IPS-15b (cell line): ENCODE measurements around the gene SYNE3.

Experiments used
- H3K27me3 ChIP-seq: one replicate; pipeline ENCODE4 v1.6.1; 2013; ENCODE audit warnings: low read length; ENCODE audit not compliant: control insufficient read depth, insufficient read depth
- H3K36me3 ChIP-seq: one replicate; pipeline ENCODE4 v1.6.1; 2013; ENCODE audit warnings: low read length; ENCODE audit not compliant: control insufficient read depth, insufficient read depth
- H3K4me1 ChIP-seq: one replicate; pipeline ENCODE4 v1.6.1; 2013; ENCODE audit warnings: mild to moderate bottlenecking, low read length; ENCODE audit not compliant: control insufficient read depth, insufficient read depth
- H3K4me3 ChIP-seq: one replicate; pipeline ENCODE4 v1.5.1; 2013; ENCODE audit warnings: low read depth, low read length
- H3K9ac ChIP-seq: one replicate; pipeline ENCODE4 v1.6.1; 2013; ENCODE audit warnings: low read depth, mild to moderate bottlenecking, low read length
- H3K9me3 ChIP-seq: one replicate; pipeline ENCODE4 v1.6.1; 2013; ENCODE audit warnings: mild to moderate bottlenecking, low read length; ENCODE audit not compliant: control insufficient read depth, insufficient read depth

The SYNE3 gene

DNA sequence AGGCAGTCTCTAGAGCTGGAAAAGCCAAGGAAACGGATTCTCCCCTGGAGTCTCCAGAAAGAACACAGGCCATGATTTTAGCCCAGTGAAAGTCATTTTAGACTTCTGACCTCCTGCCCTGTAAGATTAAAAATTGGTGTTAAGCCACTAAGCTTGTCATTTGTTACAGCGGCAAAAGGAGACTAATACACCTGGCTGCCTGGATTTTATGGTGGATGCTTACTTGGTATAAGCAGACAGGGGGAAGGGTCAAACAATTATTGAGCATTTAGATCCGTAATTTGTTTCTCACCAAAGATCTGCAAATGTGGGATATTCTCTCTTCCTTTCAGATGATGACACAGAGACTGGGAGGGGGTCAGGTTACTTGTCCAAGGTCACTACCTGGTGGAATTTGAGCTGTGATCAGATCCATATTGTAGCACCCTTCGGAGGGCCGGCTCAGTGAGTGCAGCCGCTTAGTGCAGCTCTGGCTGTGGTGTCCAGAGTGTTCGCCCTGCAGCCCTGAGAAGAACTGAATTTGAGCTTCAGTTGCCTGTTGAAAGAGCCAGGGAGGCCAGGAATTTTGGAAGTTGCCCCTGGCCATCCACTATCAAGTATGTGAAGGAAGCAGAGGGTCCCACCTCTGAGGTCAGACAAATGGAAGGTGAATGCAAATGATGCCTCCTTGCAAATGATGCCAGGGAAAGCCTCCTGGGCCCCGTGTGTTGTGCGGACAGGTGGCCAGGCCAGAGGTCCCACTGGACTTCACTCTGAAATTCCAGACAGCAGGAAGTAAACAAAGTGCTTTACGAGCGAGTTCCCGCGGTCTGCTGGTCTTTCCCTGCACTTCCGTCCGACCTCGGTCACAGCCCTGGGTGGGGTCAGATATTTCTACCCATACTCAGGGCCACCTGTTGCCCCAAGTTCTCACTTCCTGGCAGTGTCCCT is 33.5 kb upstream of the SYNE3 start:
- no peaks in the 10 kb centered on the region for H3K4me1 ChIP-seq
- no peak overlapping the region for H3K4me3 ChIP-seq
- H3K27me3 ChIP-seq, result peaks cover 8% of the 10 kb centered on the region
- no peaks in the 10 kb centered on the region for H3K36me3 ChIP-seq
- H3K9me3 ChIP-seq, result no peaks in the 10 kb centered on the region
- H3K9ac ChIP-seq, result no peak overlapping the region

DNA sequence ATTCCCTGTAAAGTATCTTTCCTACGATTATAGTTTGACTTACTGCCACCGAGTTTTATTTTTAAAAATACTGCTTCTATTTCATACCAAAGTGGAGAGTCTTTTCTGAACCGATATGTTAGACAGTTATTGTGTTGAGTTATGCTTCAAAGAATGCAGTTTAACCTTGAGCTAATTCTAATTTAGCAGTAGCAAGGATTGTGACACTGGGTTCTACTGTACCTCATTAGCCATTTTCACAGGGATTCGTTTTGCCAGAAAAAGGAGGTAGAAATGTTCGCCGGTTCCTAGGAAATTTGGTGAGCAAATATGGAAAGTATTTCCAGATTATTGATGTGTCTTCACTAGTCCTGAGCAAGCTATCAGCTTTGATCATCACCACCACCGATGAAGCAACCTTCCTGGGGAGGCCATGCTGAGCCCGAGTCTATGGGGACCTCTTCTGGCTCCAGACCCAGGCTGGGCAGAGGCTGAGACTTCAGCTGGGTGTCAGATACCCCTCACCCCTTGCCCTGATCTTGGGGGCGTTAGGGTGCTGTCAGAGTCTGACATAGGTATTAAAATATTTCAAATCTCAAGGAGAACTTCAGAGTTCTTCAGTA is 32.0 kb upstream of the SYNE3 start:
- H3K4me3 ChIP-seq, result no peak overlapping the region

DNA sequence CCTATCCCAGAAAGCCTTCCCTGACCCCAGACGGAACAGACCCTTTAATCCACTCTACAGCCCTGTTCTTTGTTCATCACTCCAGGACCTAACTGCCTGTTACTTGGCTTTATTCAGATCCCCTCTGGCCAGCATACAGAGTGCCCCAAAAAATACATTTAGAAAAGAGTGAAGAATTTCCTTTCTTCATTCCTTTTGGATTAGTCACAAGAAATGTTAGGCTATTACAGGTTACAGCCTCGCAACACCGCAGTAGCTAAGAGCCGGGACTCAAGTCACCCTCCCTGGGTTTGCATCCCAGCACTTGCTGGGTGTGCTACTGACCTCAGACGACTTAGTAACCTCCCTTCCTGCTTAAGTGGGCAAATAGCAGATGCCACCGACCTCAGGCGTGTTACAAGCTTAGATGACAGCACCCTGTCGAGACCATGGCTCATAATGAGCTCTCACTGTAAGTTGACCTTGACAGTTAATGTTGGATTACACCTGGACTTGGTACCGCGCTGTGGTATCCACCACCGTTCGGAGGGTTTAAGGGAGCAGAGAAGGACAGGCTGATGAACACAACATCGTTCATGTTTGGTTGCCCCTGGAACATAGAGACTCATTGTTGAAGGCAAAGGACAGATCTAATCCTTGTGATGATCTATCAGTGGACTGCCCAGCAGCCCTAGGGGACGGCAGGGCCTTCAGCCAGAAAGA is 31.3 kb upstream of the SYNE3 start:
- H3K9me3 ChIP-seq, result no peaks in the 10 kb centered on the region
- no peaks in the 10 kb centered on the region for H3K27me3 ChIP-seq
- H3K4me1 ChIP-seq, result no peaks in the 10 kb centered on the region
- H3K9ac ChIP-seq, result no peak overlapping the region
- no peaks in the 10 kb centered on the region for H3K36me3 ChIP-seq
- H3K4me3 ChIP-seq, result no peak overlapping the region

More for the DNA sequence above, 32.0 kb upstream of the SYNE3 start:
- Histone ChIP-seq H3K27me3 (peaks cover 4% of the 10 kb centered on the region), H3K9me3 (no peaks in the 10 kb centered on the region), H3K4me1 (no peaks in the 10 kb centered on the region), H3K9ac (no peak overlapping the region), H3K36me3 (no peaks in the 10 kb centered on the region)

DNA sequence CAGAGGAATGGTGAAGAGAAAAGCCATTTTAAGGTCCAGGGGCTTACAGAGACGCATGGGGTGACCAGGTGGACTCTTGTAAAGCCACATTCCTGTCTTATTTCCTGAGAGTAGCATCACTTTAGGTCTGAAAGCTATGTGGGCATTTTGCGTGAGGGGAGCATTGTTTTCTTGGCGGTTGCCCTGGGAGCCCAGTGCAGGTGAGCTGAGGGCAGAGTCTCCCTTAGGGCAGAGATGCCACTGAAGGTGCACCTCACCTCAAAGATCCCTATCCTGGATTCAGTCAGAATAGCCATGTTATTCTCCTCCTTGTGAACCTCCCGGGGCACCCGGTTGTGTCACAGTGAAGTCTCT is 30.8 kb upstream of the SYNE3 start:
- Histone ChIP-seq H3K9me3 (no peaks in the 10 kb centered on the region), H3K4me3 (no peak overlapping the region), H3K4me1 (no peaks in the 10 kb centered on the region)

DNA sequence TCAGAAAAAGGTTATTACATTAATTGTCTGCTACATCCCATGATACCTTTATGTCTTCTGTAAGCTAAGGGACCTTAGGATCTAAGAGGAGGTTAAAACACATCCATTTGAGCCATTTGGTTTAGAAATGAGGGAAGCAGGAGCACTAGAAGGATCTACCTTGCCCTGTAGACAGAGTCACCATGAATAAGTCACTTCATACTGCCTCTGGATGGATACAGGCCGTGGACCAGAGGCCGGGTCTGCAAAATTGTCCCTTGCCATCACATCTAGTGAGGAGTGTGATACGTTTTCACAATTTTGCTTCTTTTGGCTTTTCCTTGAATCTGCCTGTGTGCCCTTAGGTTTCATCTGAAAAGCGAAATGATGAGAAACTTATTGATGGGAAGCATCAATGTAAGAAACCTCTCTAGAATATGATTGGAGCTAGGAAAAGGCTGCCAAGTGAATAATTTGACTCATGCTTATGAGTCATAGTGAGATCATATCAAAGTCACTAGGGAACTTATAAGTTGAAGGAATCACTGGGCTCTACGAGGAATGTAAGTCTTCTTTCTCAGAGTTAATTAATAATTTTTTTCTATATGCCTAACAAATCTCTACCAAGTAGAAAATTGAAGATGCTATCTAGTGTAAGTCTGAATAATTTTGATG is 29.2 kb upstream of the SYNE3 start:
- Histone ChIP-seq H3K4me3 (no peak overlapping the region), H3K9me3 (no peaks in the 10 kb centered on the region), H3K9ac (no peak overlapping the region), H3K27me3 (no peaks in the 10 kb centered on the region), H3K4me1 (no peaks in the 10 kb centered on the region), H3K36me3 (no peaks in the 10 kb centered on the region)

More for the DNA sequence above, 30.8 kb upstream of the SYNE3 start:
- H3K9ac ChIP-seq, result no peak overlapping the region
- H3K36me3 ChIP-seq, result no peaks in the 10 kb centered on the region
- no peaks in the 10 kb centered on the region for H3K27me3 ChIP-seq

DNA sequence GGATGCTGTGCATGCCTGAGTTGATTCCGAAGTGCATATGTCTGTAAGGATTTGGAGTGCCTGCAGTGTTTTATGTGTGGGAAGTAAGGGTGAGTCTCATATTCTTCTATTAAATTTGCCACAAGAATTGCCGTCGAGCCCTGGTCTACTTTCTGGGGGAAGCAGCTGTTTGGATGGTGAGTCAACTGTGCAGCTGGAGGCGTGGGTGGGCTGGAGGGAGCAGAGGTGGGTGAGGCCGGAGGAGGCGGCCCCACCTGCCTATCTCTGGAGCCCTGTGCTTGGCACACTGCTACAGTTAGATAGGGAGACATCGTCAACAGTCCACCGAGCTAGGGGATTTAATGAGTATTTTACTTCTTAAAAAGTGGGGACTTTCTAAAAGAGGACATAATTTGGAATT is 28.1 kb upstream of the SYNE3 start:
- H3K4me1 ChIP-seq, result no peaks in the 10 kb centered on the region
- no peaks in the 10 kb centered on the region for H3K27me3 ChIP-seq
- H3K4me3 ChIP-seq, result no peak overlapping the region
- H3K9ac ChIP-seq, result no peak overlapping the region
- H3K36me3 ChIP-seq, result no peaks in the 10 kb centered on the region
- H3K9me3 ChIP-seq, result no peaks in the 10 kb centered on the region

DNA sequence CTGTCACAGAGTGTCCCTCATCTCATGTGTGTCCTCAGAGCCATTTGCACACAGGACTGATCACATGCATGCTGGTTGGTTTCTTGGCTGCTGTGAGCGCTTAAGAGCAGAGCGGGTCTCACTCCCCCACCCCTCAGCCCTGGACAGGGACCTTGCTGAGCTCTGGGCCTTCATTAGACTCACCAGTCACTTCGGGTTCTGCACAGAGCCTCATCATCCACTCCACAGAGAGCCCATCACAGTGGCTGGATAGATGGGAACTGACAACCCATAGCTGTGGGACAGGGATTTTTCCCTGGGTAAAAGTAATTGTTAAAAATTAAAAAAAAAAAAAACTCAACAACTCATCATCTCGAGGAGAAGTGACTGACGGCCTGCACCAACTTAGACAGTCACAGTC is 26.6 kb upstream of the SYNE3 start:
- peaks cover 5% of the 10 kb centered on the region for H3K4me1 ChIP-seq

DNA sequence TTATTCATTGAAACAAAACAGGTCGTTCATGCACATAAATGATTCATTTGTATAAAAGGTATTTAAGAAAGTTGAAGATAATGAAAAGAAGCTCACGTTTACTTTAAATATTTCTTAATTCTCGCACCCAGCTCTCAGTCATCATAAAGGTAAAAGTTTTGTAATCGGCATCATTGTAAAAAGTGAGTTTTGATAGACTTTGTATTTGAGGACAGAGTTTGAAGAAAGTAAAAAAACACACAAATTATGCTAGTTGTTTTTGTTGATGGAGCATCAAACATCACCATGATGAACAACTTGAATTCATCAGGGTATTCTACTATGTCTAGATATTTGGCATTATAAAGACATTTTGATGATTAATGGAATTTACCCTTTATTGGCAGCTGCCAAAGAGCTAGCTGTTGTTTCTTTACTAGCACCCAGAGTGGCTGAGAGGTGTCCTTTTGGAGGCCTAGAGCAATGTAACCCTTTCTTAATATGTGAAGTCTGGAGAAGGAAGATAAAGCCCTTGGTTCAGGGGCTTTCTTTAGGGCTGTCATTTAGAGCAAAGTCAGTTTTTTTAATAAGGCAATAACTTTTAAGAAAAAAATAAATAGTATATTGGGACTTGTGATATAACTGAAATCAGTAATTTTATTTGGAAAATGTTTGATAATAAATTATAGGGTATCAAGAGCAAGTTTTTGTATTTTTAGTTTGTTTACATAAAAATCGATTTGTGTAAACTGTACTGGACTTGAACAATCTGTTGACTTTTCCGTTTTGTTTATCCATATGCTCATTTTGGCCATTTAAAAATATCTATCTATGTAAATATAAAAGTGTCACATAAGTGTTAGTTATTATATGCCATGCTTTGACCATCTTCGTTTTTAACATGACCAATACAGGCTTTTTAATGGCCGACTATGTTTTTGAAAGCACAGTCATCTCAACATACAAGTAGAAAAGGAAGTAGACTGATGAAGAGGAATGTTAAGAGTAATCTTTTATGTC is 25.8 kb upstream of the SYNE3 start:
- Histone ChIP-seq H3K4me1 (peaks cover 5% of the 10 kb centered on the region), H3K4me3 (no peak overlapping the region), H3K9me3 (no peaks in the 10 kb centered on the region), H3K36me3 (no peaks in the 10 kb centered on the region), H3K9ac (no peak overlapping the region), H3K27me3 (no peaks in the 10 kb centered on the region)

More for the DNA sequence above, 26.6 kb upstream of the SYNE3 start:
- Histone ChIP-seq H3K4me3 (no peak overlapping the region), H3K36me3 (no peaks in the 10 kb centered on the region), H3K27me3 (no peaks in the 10 kb centered on the region), H3K9ac (no peak overlapping the region), H3K9me3 (no peaks in the 10 kb centered on the region)

DNA sequence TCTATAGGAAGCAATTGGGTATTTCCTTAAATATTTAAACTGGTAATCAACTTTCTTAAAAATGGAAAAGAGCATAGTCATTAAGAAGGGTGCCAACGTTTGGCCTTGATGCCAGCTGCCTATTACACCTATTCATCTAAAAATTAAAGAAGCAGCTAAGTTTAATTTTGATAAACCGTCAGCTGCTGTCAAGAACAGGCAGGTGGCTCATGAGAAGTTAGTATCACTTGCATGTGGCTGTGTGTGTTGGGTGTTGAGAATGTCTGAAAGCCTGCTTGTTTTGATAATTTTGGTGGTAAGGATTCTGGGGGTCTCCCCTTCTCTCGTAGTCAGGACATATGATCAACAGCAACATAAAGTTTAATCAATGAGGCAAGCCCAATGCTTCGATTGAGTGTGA is 24.9 kb upstream of the SYNE3 start:
- H3K9ac ChIP-seq, result no peak overlapping the region

DNA sequence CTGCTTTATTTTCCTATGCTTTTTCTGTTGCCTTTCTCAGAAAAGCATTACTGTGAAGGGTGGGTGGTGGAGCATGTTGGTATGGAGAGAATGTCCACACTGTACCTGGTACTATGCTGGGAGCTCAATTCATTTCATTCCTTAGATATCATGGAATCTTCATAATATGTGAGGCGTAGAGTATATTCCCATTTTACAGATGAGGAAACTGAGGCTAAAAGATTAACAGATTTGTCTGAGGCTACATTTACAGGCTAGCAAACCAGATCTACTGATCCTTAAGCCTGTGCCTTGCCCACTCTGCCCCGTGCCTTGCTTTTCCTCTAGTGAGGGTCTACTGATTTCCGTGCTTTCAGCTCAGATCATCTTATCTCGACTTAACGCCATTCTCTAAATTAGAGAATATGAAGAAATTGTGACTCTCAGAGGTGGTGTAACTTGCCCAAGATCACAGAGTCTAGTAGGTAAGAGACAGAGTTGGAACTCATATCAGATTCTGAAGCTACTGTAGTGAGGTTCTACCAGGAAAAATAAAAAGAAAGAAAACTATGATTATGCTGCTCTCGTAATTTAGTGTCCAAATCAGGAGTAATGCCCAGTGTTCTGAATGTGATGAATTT is 23.9 kb upstream of the SYNE3 start:
- Histone ChIP-seq H3K36me3 (no peaks in the 10 kb centered on the region), H3K4me1 (peaks cover 10% of the 10 kb centered on the region), H3K27me3 (no peaks in the 10 kb centered on the region), H3K9ac (no peak overlapping the region), H3K9me3 (no peaks in the 10 kb centered on the region), H3K4me3 (no peak overlapping the region)

More for the DNA sequence above, 24.9 kb upstream of the SYNE3 start:
- Histone ChIP-seq H3K4me3 (no peak overlapping the region), H3K27me3 (no peaks in the 10 kb centered on the region), H3K9me3 (no peaks in the 10 kb centered on the region), H3K36me3 (no peaks in the 10 kb centered on the region), H3K4me1 (peaks cover 6% of the 10 kb centered on the region)
